ENCODE results near the gene OSTM1.

GRCh38 chr6:108117427-108118358, 43.2 kb upstream of the OSTM1 start:
- TF ChIP-seq CTCF (IDR thresholded peaks at IDR 0.05; ENCODE audit: insufficient read depth, low read length) (no peak), POLR2AphosphoS5 (IDR thresholded peaks at IDR 0.05; ENCODE audit: low read depth) (no peak), SPI1 (IDR thresholded peaks at IDR 0.05; ENCODE audit: borderline replicate concordance, low read depth) (no peak)
